H1 (cell line): ENCODE measurements around the gene MAML3. TPM values are rescaled to one million over a fixed set of nuclear protein-coding genes. Genes with fewer than 3 reads are reported as not detected.

Experiments used
- CTCF ChIA-PET: fragments of 300-600 bp; sonication (Branson Sonifier 250); formaldehyde crosslinking; loops from one replicate; lab custom pipeline; 2021; ENCODE audit not compliant: partially characterized antibody; lab: Charles Lee
- POLR2A ChIA-PET: fragments of 300-600 bp; sonication (Branson Sonifier 250); formaldehyde crosslinking; loops from one replicate; lab custom pipeline; 2021; ENCODE audit warnings: inconsistent platforms; ENCODE audit not compliant: partially characterized antibody; lab: Charles Lee
- DNase-seq, 2 experiments: peaks; one replicate each; pipeline versions ENCODE4 v3.0.0 to v3.0.0-alpha.2; 2010 to 2022; ENCODE audit warnings: low spot score in 2 of 2, low read depth in 1 of 2, mixed read lengths in 1 of 2
- FAIRE-seq: peaks from 2 replicates; lab custom pipeline; 2011; peaks lifted over from hg19 to GRCh38; lab: Jason Lieb, UNC
- H2AFZ ChIP-seq: 2 replicates; pipeline ENCODE4 v1.8.1; 2012; ENCODE audit warnings: low read length, inconsistent platforms
- H2AK5ac ChIP-seq: 2 replicates; pipeline ENCODE4 v1.6.1; 2013; ENCODE audit warnings: low read depth, low read length
- H2BK120ac ChIP-seq: replicated peaks from 2 replicates; pipeline ENCODE3; 2013; ENCODE audit warnings: low read depth, low read length, inconsistent platforms
- H2BK12ac ChIP-seq: 2 replicates; pipeline ENCODE4 v1.6.1; 2013; ENCODE audit warnings: low read depth, low read length
- H2BK15ac ChIP-seq: 2 replicates; pipeline ENCODE4 v1.6.1; 2013; ENCODE audit warnings: low read length
- H2BK20ac ChIP-seq: 2 replicates; pipeline ENCODE4 v1.6.1; 2013; ENCODE audit warnings: low read length
- H2BK5ac ChIP-seq: 2 replicates; pipeline ENCODE4 v1.6.1; 2013; ENCODE audit warnings: low read depth, low read length
- H3K14ac ChIP-seq: 2 replicates; pipeline ENCODE4 v1.6.1; 2013; ENCODE audit warnings: inconsistent platforms; ENCODE audit not compliant: insufficient read length
- H3K18ac ChIP-seq: 2 replicates; pipeline ENCODE4 v1.6.1; 2013; ENCODE audit warnings: low read length; ENCODE audit errors: extremely low read depth
- H3K23ac ChIP-seq: 2 replicates; pipeline ENCODE4 v1.6.1; 2013; ENCODE audit warnings: inconsistent platforms; ENCODE audit not compliant: insufficient read length
- H3K23me2 ChIP-seq: 2 replicates; pipeline ENCODE4 v1.6.1; 2013; ENCODE audit warnings: low read depth, low read length
- H3K27ac ChIP-seq: 2 replicates; pipeline ENCODE4 v1.6.1; 2011; ENCODE audit warnings: low read depth, low read length, inconsistent platforms
- H3K27me3 ChIP-seq, 4 experiments: replicated peaks in 1 of 4; 1 replicate in 1 of 4; 2 replicates in 3 of 4; pipeline versions ENCODE4 v1.6.1 to v1.8.1; 2011 to 2013; ENCODE audit warnings: low read length in 3 of 4, mild to moderate bottlenecking in 3 of 4, inconsistent platforms in 2 of 4, mixed read lengths in 2 of 4, moderate library complexity in 1 of 4; ENCODE audit not compliant: control insufficient read depth in 3 of 4, insufficient read depth in 3 of 4; ENCODE audit errors: extremely low read depth in 1 of 4
- H3K36me3 ChIP-seq, 4 experiments: 2 replicates each; pipeline versions ENCODE4 v1.6.1 to v1.8.1; 2011 to 2013; ENCODE audit warnings: mild to moderate bottlenecking in 4 of 4, low read length in 3 of 4, moderate library complexity in 2 of 4, control low read depth in 1 of 4, inconsistent platforms in 1 of 4; ENCODE audit not compliant: insufficient read depth in 4 of 4, control insufficient read depth in 2 of 4
- H3K4ac ChIP-seq: replicated peaks from 2 replicates; pipeline ENCODE3; 2013; ENCODE audit warnings: low read length, low read depth, mixed read lengths, inconsistent platforms; ENCODE audit not compliant: insufficient read length
- H3K4me1 ChIP-seq, 4 experiments: replicated peaks in 1 of 4; 1 replicate in 1 of 4; 2 replicates in 3 of 4; pipeline versions ENCODE4 v1.6.1 to v1.8.1; 2011 to 2013; ENCODE audit warnings: low read length in 3 of 4, inconsistent platforms in 2 of 4, mixed read lengths in 1 of 4; ENCODE audit not compliant: insufficient read depth in 4 of 4, control insufficient read depth in 3 of 4
- H3K4me2 ChIP-seq, 2 experiments: 2 replicates each; pipeline versions ENCODE4 v1.6.1 to v1.8.1; 2011 to 2013; ENCODE audit warnings: low read depth in 2 of 2, low read length in 2 of 2, control low read depth in 1 of 2, inconsistent platforms in 1 of 2, mild to moderate bottlenecking in 1 of 2; ENCODE audit not compliant: insufficient read depth in 1 of 2
- H3K4me3 ChIP-seq, 4 experiments: fragments of 200-600, 300-600 bp in 1 of 4; sonication (generic), shearing (Covaris generic), sonication (Bioruptor Twin) in 1 of 4; 2 replicates each; pipeline versions ENCODE4 v1.5.1 to v1.8.1; 2011 to 2016; ENCODE audit warnings: low read length in 4 of 4, low read depth in 3 of 4, control low read depth in 2 of 4, inconsistent platforms in 2 of 4, mild to moderate bottlenecking in 2 of 4, mixed read lengths in 1 of 4, moderate library complexity in 1 of 4; ENCODE audit not compliant: insufficient read depth in 2 of 4; ENCODE audit errors: extremely low read depth in 1 of 4
- H3K56ac ChIP-seq: replicated peaks from 2 replicates; pipeline ENCODE3; 2013; ENCODE audit warnings: low read depth, mild to moderate bottlenecking, mixed read lengths, low read length, inconsistent platforms; ENCODE audit not compliant: insufficient read length
- H3K79me1 ChIP-seq: 2 replicates; pipeline ENCODE4 v1.6.1; 2013; ENCODE audit warnings: low read depth, low read length, control low read depth
- H3K79me2 ChIP-seq, 2 experiments: 2 replicates each; pipeline versions ENCODE4 v1.6.1 to v1.8.1; 2012 to 2013; ENCODE audit warnings: low read length in 2 of 2, mild to moderate bottlenecking in 2 of 2, inconsistent platforms in 1 of 2; ENCODE audit not compliant: insufficient read depth in 2 of 2, control insufficient read depth in 1 of 2
- H3K9ac ChIP-seq, 4 experiments: replicated peaks in 1 of 4; 1 replicate in 1 of 4; 2 replicates in 3 of 4; pipeline versions ENCODE4 v1.6.1 to v1.8.1; 2011 to 2013; ENCODE audit warnings: low read depth in 3 of 4, low read length in 3 of 4, control low read depth in 2 of 4, mild to moderate bottlenecking in 2 of 4, moderate library complexity in 2 of 4, inconsistent platforms in 1 of 4; ENCODE audit errors: extremely low read depth in 1 of 4
- H3K9me3 ChIP-seq, 2 experiments: 2 replicates each; pipeline versions ENCODE4 v1.6.1 to v1.8.1; 2012 to 2013; ENCODE audit warnings: mild to moderate bottlenecking in 2 of 2, moderate library complexity in 2 of 2, control low read depth in 1 of 2, inconsistent platforms in 1 of 2, low read depth in 1 of 2, low read length in 1 of 2, mixed read lengths in 1 of 2; ENCODE audit not compliant: insufficient read depth in 2 of 2
- H4K20me1 ChIP-seq, 2 experiments: replicated peaks in 1 of 2; 2 replicates each; pipeline versions ENCODE3 to v1.8.1; 2011 to 2013; ENCODE audit warnings: inconsistent platforms in 2 of 2, low read length in 2 of 2, mild to moderate bottlenecking in 1 of 2; ENCODE audit not compliant: insufficient read depth in 2 of 2, control insufficient read depth in 1 of 2
- H4K5ac ChIP-seq: 2 replicates; pipeline ENCODE4 v1.6.1; 2013; ENCODE audit warnings: low read length, low read depth, mixed read lengths, inconsistent platforms; ENCODE audit not compliant: insufficient read length
- H4K8ac ChIP-seq: 2 replicates; pipeline ENCODE4 v1.8.0; 2013; ENCODE audit warnings: mild to moderate bottlenecking, moderate library complexity, low read length, inconsistent platforms; ENCODE audit not compliant: insufficient read depth; ENCODE audit errors: extremely low read depth
- H4K91ac ChIP-seq: replicated peaks from 2 replicates; pipeline ENCODE3; 2013; ENCODE audit warnings: low read length, mixed read lengths, inconsistent platforms; ENCODE audit not compliant: insufficient read length
- NANOG ChIP-seq: IDR thresholded peaks from 2 replicates; pipeline ENCODE4 v1.6.1; 2011; ENCODE audit warnings: low read length, low read depth, mild to moderate bottlenecking, inconsistent platforms; ENCODE audit not compliant: insufficient read depth, poor library complexity, severe bottlenecking
- RAD21 ChIP-seq, 2 experiments: IDR thresholded peaks in 1 of 2; conservative IDR thresholded peaks in 1 of 2; 2 replicates each; pipeline ENCODE4 v1.6.1; 2011; ENCODE audit warnings: low read depth in 2 of 2, low read length in 2 of 2, improper control_type of control experiment in 1 of 2, inconsistent platforms in 1 of 2, mild to moderate bottlenecking in 1 of 2, moderate library complexity in 1 of 2
- TAF1 ChIP-seq: IDR thresholded peaks from 2 replicates; pipeline ENCODE4 v1.6.1; 2011; ENCODE audit warnings: mild to moderate bottlenecking, low read depth, low read length
- TCF12 ChIP-seq: IDR thresholded peaks from 2 replicates; pipeline ENCODE4 v1.6.1; 2011; ENCODE audit warnings: low read depth, mild to moderate bottlenecking, low read length
- WGBS, 2 experiments: shearing (Covaris generic) in 1 of 2; methylation state at CpG; one replicate each; pipeline versions ENCODE4 v1.1.6 to v1.1.7; 2013 to 2015; ENCODE audit warnings: low lambda C conversion rate in 2 of 2, mixed read lengths in 2 of 2, inconsistent platforms in 1 of 2, low coverage in 1 of 2, missing lambda C conversion rate in 1 of 2; ENCODE audit not compliant: insufficient replicate concordance in 2 of 2, insufficient coverage in 1 of 2, insufficient read length in 1 of 2; ENCODE audit errors: extremely low coverage in 1 of 2, missing lambda C conversion rate in 1 of 2; 5-methylcytosine and 5-hydroxymethylcytosine counted together
- polyA plus RNA-seq, 7 experiments: library from polyadenylated mRNA; depleted of rRNA in 3 of 7; stranded (reverse) in 5 of 7; unstranded in 2 of 7; fragments of >200 nt in 5 of 7; fragments of 200-250 nt in 2 of 7; gene quantifications; 1 replicate in 5 of 7; 2 replicates in 1 of 7; 4 replicates in 1 of 7; pipeline versions ENCODE4 v1.2.1 to v1.2.3, GENCODE V29; 2011 to 2013; ENCODE audit warnings: missing spikeins in 2 of 7, mixed read lengths in 2 of 7
- total RNA-seq: library from RNA; stranded (reverse); fragmentation: NEBNext Ultra II Directional; extraction: Animal tissue kit (Norgen Biotek cat#: 25700); gene quantifications from 2 replicates; pipeline ENCODE4 v1.2.1, GENCODE V29; 2021

Gene MAML3
- total and polyA plus RNA-seq, 2 of the 8 experiments (the other 6 are each of a cell fraction or from before 2014, with no cell fraction given): 2.1 to 5.7 TPM

GRCh38 chr4:139875411-139875825 is 278.6 kb downstream of the MAML3 start:
- Histone ChIP-seq H4K5ac (no peak overlapping the region), H4K8ac (no peak overlapping the region), H3K4ac (no peak overlapping the region), H3K27ac (no peak overlapping the region), H3K23me2 (no peaks in the 10 kb centered on the region), H2BK12ac (peak overlapping the region; percentile 90), H3K23ac (no peak overlapping the region), H3K56ac (no peak overlapping the region), H3K36me3 (no peaks in the 10 kb centered on the region), H4K20me1 (no peaks in the 10 kb centered on the region), H2BK5ac (no peak overlapping the region; the same call in 1 of the 2 replicates), H4K91ac (no peak overlapping the region), H3K9me3 (peaks cover 3 to 7% of the 10 kb centered on the region in 2 experiments; a peak in 3 of 4 replicates), H3K4me3 (no peak overlapping the region), H3K18ac (no peak overlapping the region), H2BK15ac (no peak overlapping the region), H3K4me1 (peaks cover 0 to 12% (median 9%) of the 10 kb centered on the region in 4 experiments; a peak in 5 of 7 replicates), H3K14ac (no peak overlapping the region), H2BK20ac (no peak overlapping the region), H2AFZ (no peak overlapping the region), H2AK5ac (no peak overlapping the region), H3K79me2 (no peaks in the 10 kb centered on the region), H2BK120ac (no peak overlapping the region), H3K4me2 (peak overlapping the region; percentile 20 to 35; a peak in 1 of 4 replicates), H3K27me3 (no peaks in the 10 kb centered on the region; a peak in 2 of 7 replicates), H3K79me1 (no peaks in the 10 kb centered on the region), H3K9ac (no peak overlapping the region)
- DNase-seq: peak in 1 of 2 experiments; percentile 17
- peak; percentile 91 for FAIRE-seq
- TF ChIP-seq RAD21 (IDR thresholded peaks at IDR 0.05 in 1 of 2, conservative IDR thresholded peaks at IDR 0.05 in 1 of 2; ENCODE audit: low read depth in 2 of 2, low read length in 2 of 2) (peak in 1 of 2 experiments; percentile 25; a peak in 2 of 4 replicates), TAF1 (no peak), NANOG (peak; percentile 28), TCF12 (0 out of 2 replicates have a peak, but pooled peaks have one; percentile 54)
- 39% methylated on average over 6 of the region's 6 CpGs; no CpG with 5 or more reads in 1 of the 2 experiments for WGBS, 2 experiments
- ChIA-PET CTCF (interaction anchor here (1.2 to 1.6 kb wide), 3 partner anchors 9 to 15 kb away, joined by 3 to 5 read pairs (median 3); no protein-coding TSS in a partner anchor), POLR2A (interaction anchor here (1.0 to 1.3 kb wide), 3 partner anchors 12 to 50 kb away, joined by 3 read pairs; no protein-coding TSS in a partner anchor)
